GM21381 (cell line): Measurements from ENCODE around the gene KLHL1.
"Not testable (repeated sequence)": the region's sequence is repeated elsewhere in the genome, so short reads cannot be mapped to it uniquely, and the experiment has no call there.

Experiments
- ATAC-seq: cut with Tn5 transposase; IDR thresholded peaks from one replicate; pipeline ENCODE4 v1.9.1; 2021; ENCODE audit warnings: mild to moderate bottlenecking, moderate library complexity; ENCODE audit not compliant: unreplicated experiment

KLHL1 gene

GRCh38 chr13:70108356-70109105 lies at the start of gene KLHL1:
Gene KLHL1 (minus strand): TSS chr13:70108452. CDS start chr13:70107699, 753 bp downstream.
- ATAC-seq: no peak

GRCh38 chr13:70142658-70143057 lies 34.4 kb upstream of the KLHL1 start:
- not testable (repeated sequence) for ATAC-seq

GRCh38 chr13:70128098-70128497 lies 19.8 kb upstream of the KLHL1 start:
- ATAC-seq: no peak

- no peak for ATAC-seq
Measured at GRCh38 chr13:70125693-70126092, 17.4 kb upstream of the KLHL1 start.

- ATAC-seq: no peak
Measured at GRCh38 chr13:70117338-70117905, 9.2 kb upstream of the KLHL1 start.

- ATAC-seq: no peak
Measured at GRCh38 chr13:70107498-70108281, 562 bp downstream of the KLHL1 start, which contains the start of gene ATXN8OS. Gene ATXN8OS (plus strand): TSS chr13:70107826.

- no peak for ATAC-seq
Measured at GRCh38 chr13:70107125-70107497, 1.1 kb downstream of the KLHL1 start.

- no peak for ATAC-seq
Measured at GRCh38 chr13:70104481-70104880, 3.8 kb downstream of the KLHL1 start.

GRCh38 chr13:70098669-70099068 lies 9.6 kb downstream of the KLHL1 start:
- no peak for ATAC-seq

GRCh38 chr13:70090036-70090723 lies 18.1 kb downstream of the KLHL1 start:
- no peak for ATAC-seq

- no peak for ATAC-seq
Measured at GRCh38 chr13:70088926-70089325, 19.3 kb downstream of the KLHL1 start.

- ATAC-seq: no peak
Measured at GRCh38 chr13:70087247-70087646, 21.0 kb downstream of the KLHL1 start.

- no peak for ATAC-seq
Measured at GRCh38 chr13:70080012-70080411, 28.2 kb downstream of the KLHL1 start.

GRCh38 chr13:70054572-70054971 lies 53.7 kb downstream of the KLHL1 start:
- ATAC-seq: no peak

GRCh38 chr13:70051531-70051930 lies 56.7 kb downstream of the KLHL1 start:
- no peak for ATAC-seq

- ATAC-seq: no peak
Measured at GRCh38 chr13:70043685-70044084, 64.6 kb downstream of the KLHL1 start.

- ATAC-seq: no peak
Measured at GRCh38 chr13:70042193-70042592, 66.1 kb downstream of the KLHL1 start.

GRCh38 chr13:70034286-70034685 lies 74.0 kb downstream of the KLHL1 start:
- ATAC-seq: no peak

GRCh38 chr13:70027551-70027950 lies 80.7 kb downstream of the KLHL1 start:
- no peak for ATAC-seq

GRCh38 chr13:70023516-70023915 lies 84.7 kb downstream of the KLHL1 start:
- ATAC-seq: no peak

- ATAC-seq: no peak
Measured at GRCh38 chr13:70022646-70023045, 85.6 kb downstream of the KLHL1 start.
